A673 (cell line): ENCODE measurements around the gene KCTD18.

Experiments
- CTCF ChIP-seq: fragments of 300-800, 200-600 bp; sonication (generic); conservative IDR thresholded peaks from 2 replicates; pipeline ENCODE4 v1.5.1; 2017; ENCODE audit warnings: low read depth, mild to moderate bottlenecking, antibody characterized with exemption, low read length, moderate library complexity, mixed read lengths
- EZH2 ChIP-seq: fragments of 200-600 bp; sonication (generic); IDR thresholded peaks from 2 replicates; pipeline ENCODE4 v1.6.1; 2017; ENCODE audit warnings: borderline replicate concordance, low read depth, mild to moderate bottlenecking, mixed read lengths, antibody characterized with exemption, low read length; ENCODE audit not compliant: poor library complexity, severe bottlenecking

DNA sequence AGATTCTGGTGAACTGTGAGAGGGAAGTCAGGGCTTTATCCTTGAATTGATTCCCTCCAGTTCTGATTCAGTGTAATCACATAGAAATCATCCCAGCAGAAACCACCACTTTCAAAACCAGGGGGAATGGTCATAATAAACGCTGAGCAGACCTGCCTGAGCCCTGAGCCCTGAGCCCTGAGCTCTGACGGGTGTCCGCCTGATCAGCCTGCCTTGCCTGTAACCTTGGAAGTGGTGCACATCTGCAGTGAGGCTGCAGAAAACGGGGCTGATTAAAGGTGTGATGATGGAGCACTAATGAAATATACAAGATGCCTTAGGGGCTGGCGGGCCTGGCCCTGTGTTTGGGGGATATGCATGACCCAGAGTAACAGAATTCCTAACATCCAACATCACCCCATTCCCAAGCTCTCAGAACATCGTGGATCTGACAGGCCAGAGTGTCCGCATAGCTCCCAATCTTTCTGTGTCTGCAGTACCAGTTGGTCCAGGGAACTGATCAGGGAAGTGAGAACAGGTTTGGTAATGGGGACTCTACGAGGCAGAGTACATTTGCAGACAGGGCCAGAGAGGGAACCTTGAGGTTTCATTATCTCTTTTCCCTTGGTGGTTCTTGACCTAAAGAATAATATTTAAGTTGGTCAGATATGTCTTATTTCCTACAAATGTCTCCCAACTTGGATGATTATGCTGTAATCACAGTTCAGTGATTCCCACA is 37.8 kb downstream of the KCTD18 start:
- no peak for TF ChIP-seq EZH2
- TF ChIP-seq CTCF: no peak
